ENCODE measurements around the gene INSIG1.
A peak's percentile ranks its signal among the peaks of the same experiment; 100 is the strongest.

Gene INSIG1

DNA sequence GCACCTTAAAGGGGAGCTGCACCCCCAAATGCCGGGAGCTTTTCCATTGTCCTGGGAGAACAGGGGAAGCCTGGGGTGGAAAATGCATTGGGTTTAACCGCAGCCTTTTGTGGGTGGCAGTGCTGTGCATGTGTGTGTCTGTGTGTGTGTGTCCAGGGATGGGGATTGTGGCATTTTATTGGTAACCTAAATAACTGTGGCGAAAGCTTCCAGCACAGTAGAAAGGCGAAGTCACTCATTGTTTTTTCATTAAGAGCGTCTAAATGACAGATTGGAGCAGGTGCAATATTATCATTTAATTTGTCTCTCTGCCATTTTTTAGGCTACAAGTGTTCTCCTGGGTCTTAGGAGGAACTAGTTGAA is 55.1 kb downstream of the INSIG1 start:
- DNase-seq, result no peak

GRCh38 chr7:155353256-155353897 is 55.7 kb downstream of the INSIG1 start:
- no peak for DNase-seq

DNA sequence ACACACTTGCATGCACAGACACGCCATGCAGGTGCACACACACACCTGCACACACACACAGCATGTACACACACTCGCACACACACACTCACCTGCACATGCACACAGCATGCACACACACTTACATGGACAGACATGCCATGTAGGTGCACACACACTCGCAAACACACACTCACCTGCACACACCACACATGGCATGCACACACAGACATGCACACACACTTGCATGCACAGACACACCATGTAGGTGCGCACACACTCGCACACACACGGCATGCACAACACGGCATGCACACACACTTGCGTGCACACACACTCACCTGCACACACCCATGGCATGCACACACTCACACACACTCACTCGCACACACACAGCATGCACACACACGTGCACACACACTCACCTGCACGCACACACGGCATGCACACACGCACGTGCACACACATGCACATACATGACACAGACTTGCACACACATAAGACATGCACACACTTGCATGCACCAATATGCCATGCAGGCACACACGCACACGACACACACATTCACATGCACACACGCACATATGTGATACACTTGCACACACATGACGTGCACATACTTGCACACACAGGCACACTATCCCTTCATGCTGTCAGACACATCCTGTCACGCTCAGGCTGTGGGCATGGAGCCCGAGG is 56.8 kb downstream of the INSIG1 start:
- no peak for DNase-seq

GRCh38 chr7:155355176-155355575 is 57.5 kb downstream of the INSIG1 start:
- DNase-seq, result no peak

DNA sequence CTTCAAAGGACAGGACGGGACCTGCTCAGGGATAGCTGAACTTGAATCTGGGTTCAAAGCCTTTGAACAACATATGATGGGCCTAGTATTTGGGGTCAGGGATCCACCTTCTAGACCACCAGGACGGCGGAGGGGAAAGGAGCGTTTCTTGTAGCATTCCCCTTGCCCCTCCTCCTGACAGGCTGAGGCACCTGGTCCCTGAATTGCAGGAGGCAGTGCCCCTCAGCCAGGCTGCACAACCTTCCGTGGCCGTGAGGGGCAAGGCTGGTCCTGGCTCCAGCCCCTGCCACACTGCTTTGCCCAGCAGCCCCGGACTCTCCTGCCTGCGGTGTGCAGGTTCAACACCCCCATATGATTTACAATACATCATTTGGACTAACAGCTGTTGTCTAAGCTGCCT is 58.1 kb downstream of the INSIG1 start:
- no peak for DNase-seq

DNA sequence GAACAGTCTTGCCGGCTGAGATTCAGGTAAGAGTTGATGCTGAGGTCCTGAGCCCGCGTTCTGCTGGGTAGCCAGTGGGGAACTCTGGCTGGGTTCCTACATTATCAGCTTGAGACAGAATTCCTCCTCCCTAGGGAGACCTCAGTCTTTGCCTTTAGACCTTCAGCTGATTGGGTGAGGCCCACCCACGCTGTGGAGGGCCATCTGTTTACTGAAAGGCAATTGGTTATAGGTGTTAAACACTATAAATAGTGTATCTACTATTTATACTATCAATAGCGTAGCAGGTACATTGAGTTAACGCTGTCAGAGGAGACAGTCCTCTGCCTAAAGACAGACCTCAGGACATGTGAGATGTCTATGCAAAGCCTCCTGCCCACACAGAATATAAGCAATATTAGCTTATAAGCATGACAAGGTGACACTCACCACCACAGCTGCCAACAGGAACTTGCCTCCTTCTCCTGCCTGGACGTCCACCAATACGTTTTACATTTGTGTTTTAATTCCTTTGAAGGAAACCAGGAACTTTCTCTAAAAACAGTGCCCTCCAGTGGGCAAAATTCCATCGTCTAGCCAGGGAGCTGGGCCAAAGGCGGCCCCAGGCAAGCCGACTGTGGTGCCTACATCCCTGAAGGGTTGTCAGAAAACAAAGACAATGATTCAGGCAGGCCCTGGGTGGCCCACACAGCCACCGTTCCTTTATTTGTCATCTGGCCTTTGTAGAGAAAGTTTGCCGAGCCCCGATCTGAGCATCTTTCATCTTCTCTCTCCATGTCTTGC is 58.8 kb downstream of the INSIG1 start:
- no peak for DNase-seq

DNA sequence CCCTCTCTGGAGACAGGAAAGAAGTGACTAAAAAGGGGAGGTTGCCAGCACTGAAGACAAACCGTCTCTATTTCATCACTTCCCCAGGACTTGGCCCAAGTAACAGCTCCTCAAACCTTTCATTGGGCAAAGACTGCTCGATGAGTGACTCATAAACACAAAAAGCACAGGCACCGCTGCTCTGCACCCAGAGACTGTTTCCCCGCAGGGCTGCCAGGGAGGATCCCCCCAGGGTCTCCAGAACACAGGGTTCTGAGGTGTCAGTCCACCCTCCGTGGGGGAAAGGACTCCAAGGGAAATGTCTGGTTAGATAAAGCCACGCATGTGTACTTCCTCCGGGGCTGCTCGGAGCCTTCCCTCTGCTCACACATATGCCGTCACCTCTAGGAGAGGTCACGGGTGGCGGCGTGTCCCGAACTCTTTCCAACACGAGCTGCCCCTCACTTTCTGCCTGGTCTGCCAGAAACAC is 59.9 kb downstream of the INSIG1 start:
- peak in 1 of 5 donors; percentile 80 for DNase-seq

GRCh38 chr7:155358066-155358947 is 60.6 kb downstream of the INSIG1 start:
- DNase-seq, result no peak

DNA sequence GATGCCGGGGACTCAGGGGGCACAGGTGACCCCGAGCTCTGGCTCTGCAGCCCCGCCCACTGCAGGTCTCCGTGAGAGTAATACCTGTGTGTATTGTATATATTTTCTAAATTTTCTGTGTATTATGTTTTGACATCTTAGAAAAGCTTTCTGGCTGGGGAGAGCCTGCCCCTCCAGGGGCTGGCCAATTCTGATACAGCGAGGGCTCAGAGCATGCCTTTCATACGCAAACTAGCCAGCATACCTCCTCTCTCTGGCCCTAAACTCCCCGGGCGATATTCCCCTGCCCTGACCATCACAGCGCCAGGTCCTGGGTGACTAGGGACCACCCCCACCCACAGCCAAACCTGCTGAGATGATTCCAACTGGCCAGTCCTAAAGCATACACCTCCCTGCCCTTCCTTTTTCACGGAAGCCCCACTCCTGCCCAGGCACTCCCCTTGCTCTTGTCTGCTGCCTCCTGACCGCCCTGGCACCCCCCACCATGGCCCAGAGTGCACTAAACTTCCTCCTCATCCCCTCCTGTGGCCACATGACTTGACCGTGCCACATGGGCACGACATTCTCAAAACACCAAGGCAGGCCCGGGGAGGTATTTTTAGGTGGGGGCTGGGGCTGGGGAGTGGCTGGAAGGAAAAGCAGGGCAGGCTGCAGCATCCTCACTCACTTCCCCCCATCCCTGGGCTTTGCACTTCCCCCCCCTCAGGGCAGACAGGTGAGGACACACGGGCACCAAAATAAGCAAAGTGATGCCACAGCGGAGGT is 61.5 kb downstream of the INSIG1 start:
- DNase-seq, result no peak
